ENCODE data around the gene CSTA. TPM values are rescaled to one million over a fixed set of nuclear protein-coding genes. Genes with fewer than 3 reads are reported as not detected.
A peak's percentile ranks its signal among the peaks of the same experiment; 100 is the strongest.
"Not testable (repeated sequence)": the region's sequence is repeated elsewhere in the genome, so short reads cannot be mapped to it uniquely, and the experiment has no call there.

The CSTA gene
- total and polyA plus RNA-seq, 5 donors: 1.5 to 4.1 (median 3.7) TPM

DNA sequence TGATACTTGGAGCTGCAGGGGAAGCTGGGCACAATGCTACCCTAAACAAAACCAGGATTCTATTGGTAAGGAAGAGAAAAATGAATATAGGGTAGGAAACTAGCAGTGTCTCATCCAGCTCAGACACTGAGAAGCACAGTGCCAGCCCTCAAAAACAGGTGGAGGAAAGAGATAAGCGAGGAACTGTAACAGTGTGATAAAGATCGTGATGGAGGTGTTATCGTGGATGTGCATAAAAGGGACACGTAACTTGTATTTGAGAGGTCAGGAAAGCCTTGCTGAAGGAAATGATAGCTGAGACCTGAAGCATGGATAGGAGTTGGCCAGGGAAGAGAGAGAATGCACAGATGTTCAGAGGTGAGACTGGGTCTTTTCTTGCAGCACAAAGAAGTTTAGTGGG is 30.6 kb downstream of the CSTA start:
- Histone ChIP-seq H3K4me1 (ENCODE audit: control insufficient read depth, insufficient read depth, low read length) (no peaks in the 10 kb centered on the region), H3K9me3 (ENCODE audit: control insufficient read depth, low read length) (no peaks in the 10 kb centered on the region), H3K27ac (ENCODE audit: low read length) (no peak overlapping the region), H3K4me3 (ENCODE audit: low read length) (no peak overlapping the region), H3K27me3 (ENCODE audit: control insufficient read depth, insufficient read depth) (no peaks in the 10 kb centered on the region)
- DNase-seq: no peak
- 56% methylated on average over 4 of the region's 4 CpGs for WGBS
- intact Hi-C loops (cut with DNase I): no loop called here
- no peak for ATAC-seq

GRCh38 chr3:122356402-122356801 is 31.4 kb downstream of the CSTA start:
- ATAC-seq: no peak
- Histone ChIP-seq H3K9me3 (ENCODE audit: control insufficient read depth, low read length) (no peaks in the 10 kb centered on the region), H3K27ac (ENCODE audit: low read length) (no peak overlapping the region), H3K27me3 (ENCODE audit: control insufficient read depth, insufficient read depth) (no peaks in the 10 kb centered on the region), H3K4me1 (ENCODE audit: control insufficient read depth, insufficient read depth, low read length) (no peaks in the 10 kb centered on the region), H3K4me3 (ENCODE audit: low read length) (no peak overlapping the region)
- peak in 2 of 3 donors; percentile 16 to 51 for DNase-seq
- 78% methylated on average over 4 of the region's 4 CpGs for WGBS
- intact Hi-C loops (cut with DNase I): no loop called here

DNA sequence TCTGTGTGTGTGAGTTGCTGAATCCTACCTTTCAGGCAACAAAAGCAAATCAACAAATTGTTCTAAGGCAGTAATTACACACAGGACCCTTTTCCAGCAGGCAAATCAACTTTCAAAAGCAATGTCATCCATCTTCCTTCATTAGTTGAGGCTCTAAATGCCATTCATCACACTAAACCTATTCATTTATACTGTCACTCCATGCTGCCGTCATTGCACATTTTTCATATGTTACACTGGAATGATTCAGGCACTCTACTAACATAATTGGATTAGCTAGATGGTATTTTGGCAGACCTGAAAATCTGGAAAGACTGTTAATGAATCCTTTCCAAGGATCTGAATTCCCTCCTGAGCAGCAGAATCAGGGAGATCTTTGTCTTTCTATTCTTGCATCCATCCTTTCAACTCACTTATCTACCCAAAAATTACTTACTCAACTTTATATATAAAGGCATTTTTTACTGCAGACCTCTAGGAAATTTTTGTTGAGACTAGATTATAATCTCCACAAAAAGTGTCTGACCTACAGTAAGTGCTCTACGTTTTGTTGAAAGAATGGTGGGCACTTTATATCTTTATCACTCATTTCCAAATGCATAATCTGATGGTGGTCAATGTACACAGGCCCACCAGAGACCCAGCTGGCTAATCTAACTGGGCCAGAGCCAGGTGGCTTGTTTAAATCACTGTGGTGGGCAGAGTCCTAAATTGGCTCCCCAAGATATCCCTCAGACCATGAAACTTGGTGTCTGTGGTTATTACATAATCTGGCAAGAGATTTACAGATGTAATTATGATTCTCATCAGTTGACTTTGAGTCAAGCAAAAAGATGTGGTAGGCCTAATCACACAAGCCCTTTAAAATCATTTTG is 33.0 kb downstream of the CSTA start:
- intact Hi-C loops (cut with DNase I): no loop called here
- H3K27me3 ChIP-seq (ENCODE audit: control insufficient read depth, insufficient read depth): no peaks in the 10 kb centered on the region
- 67% methylated on average over 2 of the region's 2 CpGs for WGBS
- H3K4me1 ChIP-seq (ENCODE audit: control insufficient read depth, insufficient read depth, low read length): no peaks in the 10 kb centered on the region
- H3K27ac ChIP-seq (ENCODE audit: low read length): no peak overlapping the region
- no peak overlapping the region for H3K4me3 ChIP-seq (ENCODE audit: low read length)
- H3K9me3 ChIP-seq (ENCODE audit: control insufficient read depth, low read length): no peaks in the 10 kb centered on the region
- ATAC-seq: no peak
- no peak for DNase-seq

DNA sequence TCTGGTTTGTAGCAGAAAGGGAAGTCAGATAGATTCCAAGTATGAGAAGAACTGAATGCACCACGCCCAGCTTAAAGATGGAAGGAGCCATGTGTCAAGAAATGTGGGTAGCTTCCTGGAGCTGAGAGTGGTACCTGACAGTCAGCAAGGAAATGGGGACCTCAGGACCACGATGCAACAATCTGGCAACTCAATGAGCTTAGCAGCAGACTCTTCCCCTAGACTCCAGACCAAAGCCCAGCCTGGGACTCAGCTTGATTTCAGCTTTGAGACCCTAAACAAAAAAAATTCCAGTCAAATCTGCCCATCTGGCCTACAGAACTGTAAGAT is 33.6 kb downstream of the CSTA start:
- Histone ChIP-seq H3K9me3 (ENCODE audit: control insufficient read depth, low read length) (no peaks in the 10 kb centered on the region), H3K4me1 (ENCODE audit: control insufficient read depth, insufficient read depth, low read length) (no peaks in the 10 kb centered on the region), H3K27me3 (ENCODE audit: control insufficient read depth, insufficient read depth) (no peaks in the 10 kb centered on the region), H3K27ac (ENCODE audit: low read length) (no peak overlapping the region), H3K4me3 (ENCODE audit: low read length) (no peak overlapping the region)
- intact Hi-C loops (cut with DNase I): no loop called here
- 86% methylated on average over 2 of the region's 2 CpGs for WGBS
- DNase-seq: no peak
- ATAC-seq: no peak

DNA sequence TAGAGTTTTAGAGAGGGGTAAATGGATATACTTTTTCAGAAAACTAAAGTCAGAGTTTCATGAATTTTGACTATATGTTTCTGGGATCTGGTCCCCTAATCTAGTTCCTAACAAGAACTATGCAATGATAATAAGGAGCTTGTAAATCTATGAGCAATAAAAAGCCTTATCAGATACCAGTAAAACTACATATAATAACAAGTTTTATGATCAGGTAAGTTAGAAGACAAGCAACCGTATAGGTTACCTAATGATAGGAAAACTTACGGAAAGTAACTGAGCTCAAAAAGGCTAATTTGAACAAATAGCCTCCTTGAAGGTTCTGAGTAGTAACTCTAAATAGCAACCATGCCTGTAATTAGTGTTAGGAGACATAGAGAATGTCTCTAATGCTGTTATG is 37.0 kb downstream of the CSTA start:
- no peaks in the 10 kb centered on the region for H3K9me3 ChIP-seq (ENCODE audit: control insufficient read depth, low read length)
- DNase-seq (no peak), ATAC-seq (no peak)
- intact Hi-C loops (cut with DNase I): no loop called here
- no peaks in the 10 kb centered on the region for H3K4me1 ChIP-seq (ENCODE audit: control insufficient read depth, insufficient read depth, low read length)
- no peak overlapping the region for H3K27ac ChIP-seq (ENCODE audit: low read length)
- no peaks in the 10 kb centered on the region for H3K27me3 ChIP-seq (ENCODE audit: control insufficient read depth, insufficient read depth)
- H3K4me3 ChIP-seq (ENCODE audit: low read length): no peak overlapping the region
- WGBS: 91% methylated on average over 2 of the region's 2 CpGs

DNA sequence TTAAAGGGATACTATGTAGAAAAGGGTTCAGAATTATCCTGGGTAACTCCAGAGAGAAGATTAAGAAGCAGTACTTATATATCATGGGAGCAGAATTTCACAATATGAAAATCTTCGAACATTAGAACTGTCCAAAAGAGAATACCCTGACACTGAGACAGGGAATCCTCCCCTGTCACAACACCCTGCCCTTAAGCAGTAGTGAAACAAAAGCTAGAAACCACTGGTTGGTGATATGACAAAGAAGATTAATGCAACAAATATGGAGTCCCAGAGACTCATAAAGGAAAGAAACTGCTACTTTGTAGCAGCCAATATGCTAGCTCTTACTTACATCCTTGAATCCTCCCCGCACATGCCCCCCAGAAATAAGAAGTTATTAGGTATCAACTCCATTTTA is 39.4 kb downstream of the CSTA start:
- intact Hi-C loops (cut with DNase I): no loop called here
- Histone ChIP-seq H3K4me3 (ENCODE audit: low read length) (no peak overlapping the region), H3K4me1 (ENCODE audit: control insufficient read depth, insufficient read depth, low read length) (no peaks in the 10 kb centered on the region), H3K9me3 (ENCODE audit: control insufficient read depth, low read length) (no peaks in the 10 kb centered on the region), H3K27me3 (ENCODE audit: control insufficient read depth, insufficient read depth) (no peaks in the 10 kb centered on the region), H3K27ac (ENCODE audit: low read length) (no peak overlapping the region)
- DNase-seq: no peak
- WGBS: 97% methylated on average over 2 of the region's 2 CpGs
- ATAC-seq: no peak

DNA sequence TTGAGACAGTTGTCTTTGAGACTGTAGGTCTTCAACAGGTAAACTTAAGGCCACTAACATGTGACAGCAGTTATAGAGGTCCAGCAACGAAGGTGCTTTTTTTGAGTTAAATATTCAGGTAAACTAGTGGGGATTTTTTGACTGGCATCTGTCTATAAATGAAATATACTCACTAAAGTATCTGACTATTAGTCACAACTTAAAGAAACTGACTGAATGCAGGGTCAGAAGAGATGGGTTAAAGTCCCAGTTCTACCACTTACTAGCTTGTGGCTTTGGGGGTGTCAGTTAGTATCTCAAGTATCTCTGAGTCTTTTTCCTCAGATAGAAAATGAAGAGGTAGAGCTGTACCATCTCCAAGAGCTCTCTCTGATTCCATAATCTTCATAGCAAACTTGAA is 40.0 kb downstream of the CSTA start:
- 95% methylated on average over 1 of the region's 1 CpG for WGBS
- ATAC-seq: no peak

GRCh38 chr3:122365582-122366378 is 40.7 kb downstream of the CSTA start:
- H3K4me1 ChIP-seq (ENCODE audit: control insufficient read depth, insufficient read depth, low read length); H3K9me3 ChIP-seq (ENCODE audit: control insufficient read depth, low read length); H3K27ac ChIP-seq (ENCODE audit: low read length); H3K4me3 ChIP-seq (ENCODE audit: low read length); H3K27me3 ChIP-seq (ENCODE audit: control insufficient read depth, insufficient read depth); DNase-seq; intact Hi-C loops (cut with DNase I): not testable (repeated sequence)
- WGBS: 97% methylated on average over 10 of the region's 10 CpGs
- peak in 1 of 2 donors; percentile 31 for ATAC-seq

More for the DNA sequence above, 40.0 kb downstream of the CSTA start:
- H3K4me1 ChIP-seq (ENCODE audit: control insufficient read depth, insufficient read depth, low read length): no peaks in the 10 kb centered on the region
- H3K9me3 ChIP-seq (ENCODE audit: control insufficient read depth, low read length): no peaks in the 10 kb centered on the region
- no peaks in the 10 kb centered on the region for H3K27me3 ChIP-seq (ENCODE audit: control insufficient read depth, insufficient read depth)
- DNase-seq: no peak
- H3K27ac ChIP-seq (ENCODE audit: low read length): no peak overlapping the region
- H3K4me3 ChIP-seq (ENCODE audit: low read length): no peak overlapping the region
- intact Hi-C loops (cut with DNase I): no loop called here

DNA sequence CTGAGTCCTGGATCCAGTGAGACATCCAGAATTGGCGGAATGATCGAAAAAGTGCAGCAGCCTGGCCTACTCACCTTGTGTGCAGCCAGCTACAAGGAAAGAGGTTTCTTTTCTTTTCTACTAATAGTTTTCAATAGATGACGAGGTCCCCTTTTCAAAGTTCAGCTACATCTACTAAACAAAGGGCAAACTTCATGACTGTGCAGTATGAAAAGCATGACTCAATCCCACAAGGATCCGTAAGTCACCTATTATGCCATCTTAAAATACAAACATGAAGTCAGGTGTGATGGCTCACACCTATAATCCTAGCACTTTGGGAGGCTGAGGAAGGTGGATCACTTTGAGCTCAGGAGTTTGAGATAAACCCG is 41.3 kb downstream of the CSTA start:
- no peak for ATAC-seq
- no peak overlapping the region for H3K27ac ChIP-seq (ENCODE audit: low read length)
- no peak for DNase-seq
- no peak overlapping the region for H3K4me3 ChIP-seq (ENCODE audit: low read length)
- no peaks in the 10 kb centered on the region for H3K27me3 ChIP-seq (ENCODE audit: control insufficient read depth, insufficient read depth)
- 96% methylated on average over 5 of the region's 5 CpGs for WGBS
- H3K9me3 ChIP-seq (ENCODE audit: control insufficient read depth, low read length): no peaks in the 10 kb centered on the region
- intact Hi-C loops (cut with DNase I): no loop called here
- H3K4me1 ChIP-seq (ENCODE audit: control insufficient read depth, insufficient read depth, low read length): no peaks in the 10 kb centered on the region

GRCh38 chr3:122374034-122374433 is 49.0 kb downstream of the CSTA start:
- H3K27me3 ChIP-seq (ENCODE audit: control insufficient read depth, insufficient read depth): no peaks in the 10 kb centered on the region
- no peak for DNase-seq

DNA sequence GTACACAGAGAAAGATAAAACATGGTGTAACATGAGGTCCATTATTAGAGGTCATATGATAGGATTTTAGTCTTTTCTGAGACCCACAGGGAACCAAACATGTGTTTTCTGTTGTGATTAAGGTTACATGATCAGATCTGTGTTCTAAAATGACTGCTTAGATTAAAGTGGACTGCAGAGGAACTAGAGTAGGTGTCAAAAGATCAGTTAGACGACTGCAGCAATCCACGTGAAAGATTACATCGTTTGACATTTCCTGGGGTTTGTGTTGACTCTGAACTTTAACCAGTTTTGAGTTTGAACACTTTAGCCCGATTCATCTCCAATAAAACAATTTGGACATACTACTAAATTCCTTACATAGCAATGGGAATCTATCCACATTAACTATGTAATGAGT is 52.9 kb downstream of the CSTA start:
- no peak overlapping the region for H3K27ac ChIP-seq (ENCODE audit: low read length)
- H3K4me1 ChIP-seq (ENCODE audit: control insufficient read depth, insufficient read depth, low read length): no peaks in the 10 kb centered on the region
- no peaks in the 10 kb centered on the region for H3K9me3 ChIP-seq (ENCODE audit: control insufficient read depth, low read length)
- no peak for ATAC-seq
- 65% methylated on average over 4 of the region's 4 CpGs for WGBS
- H3K4me3 ChIP-seq (ENCODE audit: low read length): no peak overlapping the region
- H3K27me3 ChIP-seq (ENCODE audit: control insufficient read depth, insufficient read depth): no peaks in the 10 kb centered on the region
- no peak for DNase-seq
- intact Hi-C loops (cut with DNase I): no loop called here

More at GRCh38 chr3:122374034-122374433, 49.0 kb downstream of the CSTA start:
- Histone ChIP-seq H3K9me3 (ENCODE audit: control insufficient read depth, low read length) (no peaks in the 10 kb centered on the region), H3K4me1 (ENCODE audit: control insufficient read depth, insufficient read depth, low read length) (no peaks in the 10 kb centered on the region), H3K4me3 (ENCODE audit: low read length) (no peak overlapping the region), H3K27ac (ENCODE audit: low read length) (no peak overlapping the region)
- ATAC-seq: no peak
- 95% methylated on average over 1 of the region's 1 CpG for WGBS
- intact Hi-C loops (cut with DNase I): no loop called here

Data from right cardiac atrium (tissue), 5 donors.